ENCODE data around the gene APMAP.
"Not testable (repeated sequence)": the region's sequence is repeated elsewhere in the genome, so short reads cannot be mapped to it uniquely, and the experiment has no call there.

APMAP gene

DNA sequence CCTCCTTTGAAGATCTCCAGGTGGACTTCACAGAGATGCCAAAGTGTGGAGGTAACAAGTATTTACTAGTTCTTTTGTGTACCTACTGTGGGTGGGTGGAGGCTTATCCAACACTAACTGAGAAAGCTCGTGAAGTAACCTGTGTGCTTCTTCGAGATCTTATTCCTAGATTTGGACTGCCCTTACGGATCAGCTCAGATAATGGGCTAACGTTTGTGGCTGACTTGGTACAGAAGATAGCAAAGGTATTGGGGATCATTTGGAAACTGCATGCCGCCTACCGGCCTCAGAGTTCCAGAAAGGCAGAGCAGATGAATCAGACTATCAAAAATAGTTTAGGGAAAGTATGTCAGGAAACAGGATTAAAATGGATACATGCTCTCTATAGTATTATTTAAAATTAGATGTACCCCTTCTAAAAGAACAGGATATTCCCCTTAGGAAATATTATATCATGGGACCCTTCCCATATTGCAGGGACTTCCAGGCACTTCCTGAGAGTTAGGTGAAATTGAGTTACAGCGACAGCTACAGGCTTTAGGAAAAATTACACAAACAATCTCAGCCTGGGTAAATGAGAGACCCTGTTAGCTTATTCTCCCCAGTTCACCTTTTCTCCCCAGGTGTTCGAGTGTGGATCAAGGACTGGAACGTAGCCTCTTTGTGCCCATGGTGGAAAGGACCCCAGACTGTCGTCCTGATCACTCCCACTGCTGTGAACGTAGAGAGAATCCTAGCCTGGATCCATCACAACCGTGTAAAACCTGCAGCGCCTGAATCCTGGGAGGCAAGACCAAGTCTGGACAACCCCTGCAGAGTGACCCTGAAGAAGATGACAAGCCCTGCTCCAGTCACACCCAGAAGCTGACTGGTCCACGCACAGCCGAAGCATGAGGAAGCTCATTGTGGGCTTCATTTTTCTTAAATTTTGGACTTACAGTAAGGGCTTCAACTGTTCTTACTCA lies 61.5 kb downstream of the APMAP start:
- DNase-seq (ENCODE audit: low spot score) = not testable (repeated sequence)

DNA sequence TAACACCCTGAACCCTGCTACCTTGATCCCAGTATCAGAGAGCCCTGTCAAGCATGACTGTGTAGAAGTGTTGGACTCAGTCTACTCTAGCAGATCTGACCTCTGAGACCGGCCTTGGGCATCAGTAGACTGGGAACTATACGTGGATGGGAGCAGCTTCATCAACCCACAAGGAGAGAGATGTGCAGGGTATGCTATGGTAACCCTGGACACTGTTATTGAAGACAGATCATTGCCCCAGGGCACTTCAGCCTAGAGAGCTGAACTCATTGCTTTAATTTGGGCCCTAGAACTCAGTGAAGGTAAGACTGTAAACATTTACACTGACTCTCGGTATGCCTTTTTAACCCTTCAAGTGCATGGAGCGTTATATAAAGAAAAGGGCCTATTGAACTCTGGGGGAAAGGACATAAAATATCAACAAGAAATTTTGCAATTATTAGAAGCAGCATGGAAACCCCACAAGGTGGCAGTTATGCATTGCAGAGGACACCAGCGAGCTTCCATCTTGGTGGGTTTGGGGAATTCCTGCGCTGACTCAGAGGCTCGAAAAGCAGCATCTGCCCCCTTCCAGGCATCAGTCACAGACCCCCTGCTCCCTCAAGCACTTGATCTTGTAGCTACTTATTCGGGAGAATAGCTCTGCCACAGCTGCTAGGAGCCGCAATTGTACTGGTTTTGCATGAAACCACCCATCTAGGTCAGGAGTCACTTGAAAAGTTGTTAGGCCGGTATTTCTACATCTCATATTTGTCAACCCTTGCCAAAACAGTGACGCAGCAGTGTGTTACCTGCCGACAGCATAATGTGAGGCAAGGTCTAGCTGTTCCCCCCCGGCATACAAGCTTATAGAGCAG lies 62.5 kb downstream of the APMAP start:
- DNase-seq (ENCODE audit: low spot score) = not testable (repeated sequence)

DNA sequence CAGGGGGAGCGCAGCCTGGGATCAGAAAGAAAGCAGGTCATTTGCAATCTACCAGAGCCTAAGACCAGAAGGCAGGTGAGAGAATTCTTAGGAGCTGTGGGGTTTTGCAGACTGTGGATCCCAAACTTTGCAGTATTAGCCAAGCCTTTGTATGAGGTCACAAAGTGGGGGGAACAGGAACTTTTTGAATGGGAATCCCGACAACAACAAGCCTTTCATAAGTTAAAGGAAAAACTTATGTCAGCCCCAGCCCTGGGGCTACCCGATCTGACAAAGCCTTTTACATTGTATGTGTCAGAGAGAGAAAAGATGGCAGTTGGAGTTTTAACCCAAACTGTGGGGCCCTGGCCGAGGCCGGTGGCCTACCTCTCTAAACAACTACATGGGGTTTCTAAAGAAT lies 63.3 kb downstream of the APMAP start:
- not testable (repeated sequence) for DNase-seq (ENCODE audit: low spot score)

DNA sequence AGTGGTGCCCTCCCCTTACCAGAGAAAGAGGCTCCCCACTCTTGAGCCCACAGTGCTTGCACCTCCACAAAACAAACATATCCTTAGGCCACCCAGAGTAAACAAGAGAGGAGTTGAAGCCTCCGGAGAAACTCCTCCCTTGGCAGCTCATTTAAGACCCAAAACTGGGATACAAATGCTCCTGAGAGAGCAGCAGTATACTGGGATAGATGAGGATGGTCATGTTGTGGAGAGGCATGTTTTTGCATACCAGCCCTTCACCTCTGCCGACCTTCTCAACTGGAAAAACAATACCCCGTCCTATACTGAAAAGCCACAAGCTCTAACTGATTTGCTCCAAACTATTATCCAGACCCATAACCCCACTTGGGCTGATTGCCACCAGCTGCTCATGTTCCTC lies 71.8 kb downstream of the APMAP start:
- not testable (repeated sequence) for DNase-seq (ENCODE audit: low spot score)

- not testable (repeated sequence) for DNase-seq (ENCODE audit: low spot score)
These were observed 72.9 kb downstream of the APMAP start for GRCh38 chr20:24919665-24920064.

DNA sequence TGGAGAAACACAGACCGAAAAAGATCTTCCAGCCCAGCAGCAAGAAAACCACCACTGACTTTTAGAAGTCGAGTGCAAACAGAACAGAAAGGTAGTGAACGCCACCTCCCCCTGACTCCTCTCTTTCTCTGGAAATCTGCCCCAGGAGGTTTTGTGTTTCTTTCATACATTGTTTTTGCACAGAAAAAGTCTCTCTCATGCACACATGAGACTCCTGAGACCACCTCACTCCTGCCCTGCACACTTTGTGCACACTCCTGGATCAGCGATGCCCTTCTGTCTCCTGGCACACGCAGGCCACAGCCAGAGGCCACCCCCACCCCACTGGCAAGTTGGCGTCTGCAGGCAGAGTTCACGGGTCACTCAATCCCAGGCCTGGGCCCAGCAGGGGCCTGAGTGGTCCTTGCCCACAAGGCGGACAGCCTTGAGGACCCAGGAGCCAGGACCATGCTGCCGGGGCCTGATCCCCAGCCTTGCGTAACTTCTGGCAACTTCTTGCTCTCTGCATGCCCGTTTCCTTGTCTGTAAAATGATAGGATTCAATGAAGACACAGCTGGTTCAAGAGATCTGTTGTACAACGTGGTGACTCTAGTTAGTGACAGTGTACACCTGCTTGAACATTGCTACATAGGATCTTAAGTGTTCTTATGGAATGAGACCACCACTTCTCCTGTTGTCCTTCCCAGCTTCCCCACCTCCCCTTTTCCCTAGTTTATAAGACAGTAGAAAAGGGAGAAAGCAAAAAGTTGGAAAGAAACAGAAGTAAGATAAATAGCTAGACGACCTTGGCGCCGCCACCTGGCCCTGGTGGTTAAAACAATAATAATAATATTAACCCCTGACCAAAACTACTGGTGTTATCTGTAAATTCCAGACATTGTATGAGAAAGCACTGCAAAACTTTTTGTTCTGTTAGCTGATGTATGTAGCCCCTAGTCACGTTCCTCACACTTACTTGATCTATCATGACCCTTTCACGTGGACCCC lies 73.7 kb downstream of the APMAP start:
- no peak for DNase-seq (ENCODE audit: low spot score)

GRCh38 chr20:24917797-24918578 lies 74.6 kb downstream of the APMAP start:
- DNase-seq (ENCODE audit: low spot score) = peak; percentile 85

DNA sequence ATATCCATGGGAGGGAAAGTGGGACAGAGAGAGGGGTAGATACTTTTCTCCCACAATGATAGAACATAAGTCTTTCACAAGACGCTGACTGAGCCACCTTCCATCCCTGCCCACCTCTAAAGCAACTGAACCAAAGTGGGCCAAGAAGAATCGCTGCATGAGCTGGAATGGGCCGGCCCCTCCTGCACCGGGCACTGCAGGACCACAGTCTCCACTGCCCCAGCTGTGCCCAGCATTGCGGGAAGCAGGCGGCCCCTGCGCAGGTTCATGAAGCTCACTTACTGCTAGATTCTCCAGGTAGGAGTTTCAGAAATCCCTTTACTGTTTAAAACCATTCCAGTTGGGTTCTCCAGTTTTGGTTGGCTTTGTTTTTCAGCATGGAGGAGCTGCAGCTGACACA lies 75.5 kb downstream of the APMAP start:
- no peak for DNase-seq (ENCODE audit: low spot score)

DNA sequence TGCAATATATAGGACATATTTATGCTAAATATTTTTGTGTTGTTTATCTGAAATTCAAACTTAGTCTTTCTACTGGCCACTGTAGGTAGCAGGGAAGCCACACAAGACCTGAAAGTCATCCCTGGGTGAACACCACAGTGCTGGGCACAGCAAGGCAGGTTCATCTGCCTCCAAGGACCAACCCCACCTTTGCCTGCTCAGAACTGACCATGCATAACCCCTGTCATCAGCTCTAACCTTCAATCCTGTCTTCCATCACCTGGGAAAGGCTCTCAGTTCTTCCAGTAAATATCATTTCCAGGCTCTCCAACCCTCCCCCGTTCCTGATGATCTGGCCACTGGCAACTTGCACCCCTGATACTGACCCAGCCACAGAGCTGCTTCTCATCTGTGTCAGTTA lies 76.1 kb downstream of the APMAP start:
- no peak for DNase-seq (ENCODE audit: low spot score)

DNA sequence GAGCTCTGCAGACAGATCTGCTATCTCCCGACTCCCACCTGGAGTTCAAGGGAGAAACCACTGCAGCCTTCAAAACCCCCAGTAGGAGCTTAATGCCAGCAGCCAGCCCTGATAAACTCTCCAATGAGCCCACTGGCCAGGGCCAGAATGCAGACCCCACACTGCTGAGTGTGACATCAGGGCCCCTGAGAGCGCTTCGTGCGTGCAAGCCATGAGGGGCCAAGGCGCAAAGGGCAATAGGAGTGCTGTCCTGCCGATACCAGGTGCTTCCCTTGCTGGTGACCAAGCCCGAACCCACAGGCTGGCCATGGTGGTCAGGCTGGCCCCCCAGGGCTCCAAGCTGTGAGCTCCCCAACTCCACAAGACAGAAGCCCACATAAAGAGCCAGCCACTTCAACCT lies 76.7 kb downstream of the APMAP start:
- no peak for DNase-seq (ENCODE audit: low spot score)

DNA sequence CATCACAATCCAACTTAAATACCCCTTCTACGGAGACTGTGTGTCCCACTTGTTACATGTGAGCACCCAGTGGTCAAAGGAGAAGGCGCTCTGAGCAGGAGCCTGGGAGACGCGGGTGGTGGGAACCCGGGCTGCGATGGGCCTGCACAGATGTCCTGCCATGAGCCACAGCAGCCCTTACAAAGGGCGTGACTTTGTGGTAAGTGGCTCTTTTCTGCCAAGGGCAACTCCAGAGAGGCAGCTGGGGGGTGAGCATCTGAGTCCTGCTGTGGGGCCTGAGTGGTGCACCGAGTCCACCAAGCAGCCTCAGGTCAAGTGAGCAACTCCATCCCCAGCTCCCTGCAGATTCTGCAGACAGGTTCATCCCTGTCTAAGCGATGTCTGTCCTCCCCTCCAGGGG lies 77.1 kb downstream of the APMAP start:
- DNase-seq (ENCODE audit: low spot score) = no peak

DNA sequence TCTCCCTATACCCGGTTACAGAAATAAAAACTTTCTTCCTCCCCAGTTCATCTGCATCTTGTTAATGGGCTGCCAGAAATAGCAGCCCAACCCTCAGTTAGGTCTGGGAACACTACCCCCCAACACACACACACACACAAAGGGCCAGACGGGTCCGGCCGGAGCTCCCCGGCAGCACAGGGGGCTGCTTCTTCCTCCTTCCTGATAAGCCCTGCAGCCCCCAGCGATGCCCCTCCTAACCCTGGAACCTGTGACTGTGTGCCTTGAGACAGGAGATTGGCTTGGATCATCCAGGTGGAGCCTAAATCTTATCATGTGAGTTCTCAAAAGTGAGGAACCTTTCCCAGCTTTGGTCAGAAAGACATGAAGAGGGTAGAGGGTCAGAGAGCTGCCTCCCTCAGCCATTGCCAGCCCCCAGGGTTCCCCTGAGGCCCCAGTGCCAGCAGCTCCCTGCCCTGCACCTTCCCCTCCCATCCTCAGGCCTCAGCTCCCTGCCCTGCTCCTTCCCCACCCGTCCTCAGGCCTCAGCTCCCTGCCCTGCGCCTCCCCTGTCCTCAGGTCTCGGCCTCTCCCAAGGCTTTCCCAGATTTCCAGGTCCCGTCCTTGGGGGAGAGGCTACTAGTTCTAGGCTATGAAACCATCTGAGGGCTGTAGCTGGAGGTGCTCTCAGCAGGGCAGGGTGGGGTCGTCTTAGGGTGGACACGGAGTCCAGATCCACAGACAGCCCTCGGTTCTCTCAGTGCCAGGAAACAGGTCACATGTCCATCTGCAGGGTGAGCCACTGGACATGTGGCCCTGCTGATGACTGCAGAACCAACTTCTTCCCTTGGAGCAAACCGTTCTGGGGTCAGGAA lies 77.9 kb downstream of the APMAP start:
- DNase-seq (ENCODE audit: low spot score) = no peak

DNA sequence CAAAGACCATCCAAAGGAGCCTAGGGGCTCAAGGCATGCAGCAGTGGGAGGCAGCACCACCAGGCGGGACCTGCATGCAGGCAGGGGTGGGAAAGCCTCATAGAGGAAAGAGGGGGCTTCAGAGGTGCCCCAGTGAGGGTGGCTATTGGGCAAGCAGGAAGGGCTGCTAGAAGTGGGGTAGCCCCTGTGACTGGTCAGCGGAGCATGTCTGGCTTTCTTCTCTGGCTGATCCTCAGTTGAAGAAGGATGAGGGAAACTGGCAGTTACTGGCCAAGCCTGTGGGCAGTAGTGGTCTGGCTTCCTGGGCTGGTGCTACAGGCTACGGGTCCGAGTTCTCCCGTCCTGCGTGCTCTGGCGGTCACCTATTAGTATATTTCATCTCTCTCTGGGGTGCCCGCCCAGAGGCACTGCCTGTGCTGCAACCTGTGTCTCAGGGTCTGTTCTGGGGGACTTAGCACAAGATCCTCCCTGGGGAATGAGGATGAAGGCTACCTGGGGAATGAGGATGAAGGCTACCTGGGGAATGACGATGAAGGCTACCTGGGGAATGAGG lies 79.4 kb downstream of the APMAP start:
- no peak for DNase-seq (ENCODE audit: low spot score)
